GM23248 (cell line): ENCODE data around the gene AOPEP. TPM values are rescaled to one million over a fixed set of nuclear protein-coding genes. Genes with fewer than 3 reads are reported as not detected.

Experiments used
- DNase-seq: peaks from one replicate; pipeline ENCODE4 v3.0.0-alpha.2; 2015
- H2AFZ ChIP-seq: fragments of 200-600 bp; sonication (generic); 2 replicates; pipeline ENCODE4 v1.6.1; 2016; ENCODE audit warnings: antibody characterized with exemption
- H3F3A ChIP-seq: fragments of 200-600 bp; sonication (generic); 2 replicates; pipeline ENCODE4 v1.6.1; 2016; ENCODE audit warnings: mild to moderate bottlenecking, antibody characterized with exemption, mixed run types; ENCODE audit not compliant: insufficient read depth
- H3K27ac ChIP-seq: fragments of 200-600 bp; sonication (generic); 2 replicates; pipeline ENCODE4 v1.5.1; 2016; ENCODE audit warnings: mild to moderate bottlenecking
- H3K27me3 ChIP-seq: fragments of 200-600 bp; sonication (generic); replicated peaks from 2 replicates; pipeline ENCODE4 v1.6.1; 2016; ENCODE audit warnings: mild to moderate bottlenecking; ENCODE audit not compliant: insufficient read depth
- H3K36me3 ChIP-seq: fragments of 200-600 bp; sonication (generic); 2 replicates; pipeline ENCODE4 v1.6.1; 2016; ENCODE audit warnings: low read depth, mild to moderate bottlenecking
- H3K4me1 ChIP-seq: fragments of 200-600 bp; sonication (generic); 2 replicates; pipeline ENCODE4 v1.6.1; 2016; ENCODE audit warnings: mild to moderate bottlenecking; ENCODE audit not compliant: insufficient read depth
- H3K4me2 ChIP-seq: fragments of 200-600 bp; sonication (generic); one replicate; pipeline ENCODE4 v1.6.1; 2016; ENCODE audit warnings: mild to moderate bottlenecking; ENCODE audit not compliant: unreplicated experiment
- H3K4me3 ChIP-seq: fragments of 200-600 bp; sonication (generic); 2 replicates; pipeline ENCODE4 v1.5.1; 2016; ENCODE audit warnings: mild to moderate bottlenecking
- H3K79me2 ChIP-seq: fragments of 200-600 bp; sonication (generic); 2 replicates; pipeline ENCODE4 v1.6.1; 2016; ENCODE audit warnings: mild to moderate bottlenecking; ENCODE audit not compliant: insufficient read depth
- H3K9ac ChIP-seq: fragments of 200-600 bp; sonication (generic); 2 replicates; pipeline ENCODE4 v1.6.1; 2016; ENCODE audit warnings: mild to moderate bottlenecking
- H3K9me2 ChIP-seq: fragments of 200-600 bp; sonication (generic); 2 replicates; pipeline ENCODE4 v1.6.1; 2016; ENCODE audit warnings: mixed run types, mild to moderate bottlenecking, moderate library complexity; ENCODE audit not compliant: insufficient read depth
- H3K9me3 ChIP-seq: fragments of 200-600 bp; sonication (generic); one replicate; pipeline ENCODE4 v1.6.1; 2017; ENCODE audit warnings: low read depth
- H4K20me1 ChIP-seq: fragments of 200-600 bp; sonication (generic); 2 replicates; pipeline ENCODE4 v1.6.0; 2016; ENCODE audit not compliant: insufficient read depth
- EZH2 ChIP-seq: fragments of 200-600 bp; sonication (generic); IDR thresholded peaks from 2 replicates; pipeline ENCODE4 v1.6.1; 2018; ENCODE audit warnings: antibody characterized with exemption, mild to moderate bottlenecking; ENCODE audit not compliant: insufficient read depth, poor library complexity, severe bottlenecking
- EZH2phosphoT487 ChIP-seq: fragments of 200-600 bp; sonication (generic); IDR thresholded peaks from 2 replicates; pipeline ENCODE4 v1.6.1; 2018; ENCODE audit warnings: antibody characterized with exemption, moderate library complexity, mild to moderate bottlenecking, low read depth; ENCODE audit not compliant: insufficient read depth
- WGBS, 2 experiments: methylation state at CpG; one replicate each; pipeline ENCODE4 v1.1.6; 2015 to 2017; ENCODE audit warnings: low lambda C conversion rate in 2 of 2, low coverage in 1 of 2; ENCODE audit errors: missing lambda C conversion rate in 2 of 2; 5-methylcytosine and 5-hydroxymethylcytosine counted together
- in situ Hi-C: fragments of 300-500 bp; cut with MboI; formaldehyde crosslinking; loops from 2 replicates; pipeline ENCODE4 v1.15.0; 2020
- polyA plus RNA-seq: library from polyadenylated mRNA; unstranded; fragments of >200 nt; fragmentation: Nextera tagmentation; extraction: Ambion mirVana; gene quantifications from 2 replicates; pipeline ENCODE4 v1.2.1, GENCODE V29; 2016
- total RNA-seq: library from RNA; depleted of rRNA; stranded (reverse); fragments of >200 nt; shearing (Covaris generic); gene quantifications from 2 replicates; pipeline ENCODE4 v1.2.3, GENCODE V29; 2014

AOPEP gene
- total and polyA plus RNA-seq, 2 experiments from 2014 or later: 90.0 to 120 TPM

DNA sequence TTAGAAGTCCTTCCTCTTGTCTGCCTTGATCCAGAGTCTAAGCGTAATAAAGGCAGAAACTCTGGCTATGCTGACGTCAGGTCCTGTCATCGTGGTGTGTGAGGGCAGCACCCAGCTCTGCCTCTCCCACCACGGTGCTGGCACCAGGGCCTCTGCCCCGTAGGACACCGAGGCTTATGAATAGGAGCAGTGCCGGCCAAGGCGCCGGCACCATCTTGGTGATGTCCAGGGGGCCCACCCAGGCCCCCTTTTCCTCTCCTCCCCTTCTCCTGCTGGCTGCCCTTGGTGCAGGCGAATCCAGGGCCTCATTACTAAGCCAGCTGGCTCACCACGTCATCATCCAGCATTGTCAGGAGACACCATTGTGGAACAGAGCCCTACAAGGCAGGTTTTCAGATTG lies 338.7 kb downstream of the AOPEP start:
- Histone ChIP-seq H3K9me3 (no peaks in the 10 kb centered on the region), H3K36me3 (peaks cover 77% of the 10 kb centered on the region), H3K27me3 (no peaks in the 10 kb centered on the region), H3K9ac (0 out of 2 replicates have a peak overlapping the region, but pooled peaks have one; percentile 10), H3K79me2 (peaks cover 100% of the 10 kb centered on the region), H3K4me1 (peaks cover 35% of the 10 kb centered on the region), H4K20me1 (peaks cover 14% of the 10 kb centered on the region; the same call in 1 of the 2 replicates), H3K27ac (peak overlapping the region; percentile 42), H3F3A (peaks cover 76% of the 10 kb centered on the region), H3K4me2 (no peak overlapping the region), H3K4me3 (no peak overlapping the region), H2AFZ (no peak overlapping the region), H3K9me2 (no peaks in the 10 kb centered on the region)
- 54 to 71% methylated on average over 7 to 11 of the region's 11 CpGs for WGBS, 2 experiments
- TF ChIP-seq EZH2 (no peak), EZH2phosphoT487 (no peak)
- in situ Hi-C loops: no loop called here
- DNase-seq: peak; percentile 45

DNA sequence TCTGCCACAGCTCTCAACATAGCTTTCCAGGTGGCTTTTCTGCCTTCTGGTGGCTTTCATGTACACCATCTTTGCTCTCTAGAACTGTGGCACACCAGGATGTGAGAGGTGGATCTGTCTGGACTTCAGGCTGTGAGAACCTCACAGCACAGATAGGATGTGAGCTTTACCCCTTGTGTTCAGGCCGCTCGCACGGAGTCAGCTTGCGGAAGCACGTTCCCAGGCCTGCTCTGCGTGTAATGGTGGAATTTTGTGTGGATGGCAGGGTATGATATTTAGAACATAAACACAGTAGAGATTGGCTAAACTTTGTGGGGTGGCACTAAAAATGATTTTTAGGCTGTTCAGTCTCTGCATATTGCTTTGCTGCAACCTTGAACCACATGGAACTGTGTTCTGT lies 340.6 kb downstream of the AOPEP start:
- no peak overlapping the region for H3K9ac ChIP-seq
- no peaks in the 10 kb centered on the region for H3K9me2 ChIP-seq
- H3K79me2 ChIP-seq: peaks cover 100% of the 10 kb centered on the region
- H3K36me3 ChIP-seq: peaks cover 66% of the 10 kb centered on the region
- WGBS, 2 experiments: 98 to 100% methylated on average over 6 of the region's 6 CpGs
- H2AFZ ChIP-seq: no peak overlapping the region
- no peaks in the 10 kb centered on the region for H3K9me3 ChIP-seq
- H3K4me1 ChIP-seq: peaks cover 25% of the 10 kb centered on the region
- in situ Hi-C loops: no loop called here
- no peak for DNase-seq
- peak overlapping the region; percentile 42 for H3K27ac ChIP-seq
- H3K4me3 ChIP-seq: no peak overlapping the region
- no peak for TF ChIP-seq EZH2
- no peak for TF ChIP-seq EZH2phosphoT487
- no peak overlapping the region for H3K4me2 ChIP-seq
- H4K20me1 ChIP-seq: peaks cover 21% of the 10 kb centered on the region; the same call in 1 of the 2 replicates
- peaks cover 75% of the 10 kb centered on the region for H3F3A ChIP-seq
- H3K27me3 ChIP-seq: no peaks in the 10 kb centered on the region

DNA sequence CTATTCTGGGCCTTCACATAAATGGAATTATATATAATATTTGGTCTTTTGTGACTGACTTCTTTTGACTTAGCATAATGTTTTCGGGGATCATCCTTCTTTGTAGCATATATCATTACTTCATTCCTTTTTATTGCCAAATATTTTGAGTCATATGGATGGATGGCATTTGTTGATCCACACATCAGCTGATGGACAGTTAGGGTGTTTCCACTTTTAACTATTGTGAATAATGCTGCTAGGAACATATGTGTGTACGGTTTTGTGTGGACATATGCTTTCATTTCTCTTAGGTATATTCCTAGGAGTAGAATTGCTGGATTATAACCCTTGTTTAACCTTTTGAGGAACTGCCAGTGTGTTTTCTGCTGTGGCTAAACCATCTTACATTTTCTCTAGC lies 341.4 kb downstream of the AOPEP start:
- peak overlapping the region; percentile 42 for H3K27ac ChIP-seq
- H3K4me1 ChIP-seq: peaks cover 25% of the 10 kb centered on the region
- no peaks in the 10 kb centered on the region for H3K9me2 ChIP-seq
- 48 to 50% methylated on average over 2 of the region's 2 CpGs for WGBS, 2 experiments
- H3K27me3 ChIP-seq: no peaks in the 10 kb centered on the region
- in situ Hi-C loops: no loop called here
- peak overlapping the region; percentile 1 for H3K4me2 ChIP-seq
- H3F3A ChIP-seq: peaks cover 82% of the 10 kb centered on the region
- H2AFZ ChIP-seq: no peak overlapping the region
- H3K4me3 ChIP-seq: no peak overlapping the region
- TF ChIP-seq EZH2 (no peak), EZH2phosphoT487 (no peak)
- peaks cover 100% of the 10 kb centered on the region for H3K79me2 ChIP-seq
- no peaks in the 10 kb centered on the region for H3K9me3 ChIP-seq
- DNase-seq: peak; percentile 56
- H4K20me1 ChIP-seq: peaks cover 21% of the 10 kb centered on the region; the same call in 1 of the 2 replicates
- no peak overlapping the region for H3K9ac ChIP-seq
- peaks cover 61% of the 10 kb centered on the region for H3K36me3 ChIP-seq

DNA sequence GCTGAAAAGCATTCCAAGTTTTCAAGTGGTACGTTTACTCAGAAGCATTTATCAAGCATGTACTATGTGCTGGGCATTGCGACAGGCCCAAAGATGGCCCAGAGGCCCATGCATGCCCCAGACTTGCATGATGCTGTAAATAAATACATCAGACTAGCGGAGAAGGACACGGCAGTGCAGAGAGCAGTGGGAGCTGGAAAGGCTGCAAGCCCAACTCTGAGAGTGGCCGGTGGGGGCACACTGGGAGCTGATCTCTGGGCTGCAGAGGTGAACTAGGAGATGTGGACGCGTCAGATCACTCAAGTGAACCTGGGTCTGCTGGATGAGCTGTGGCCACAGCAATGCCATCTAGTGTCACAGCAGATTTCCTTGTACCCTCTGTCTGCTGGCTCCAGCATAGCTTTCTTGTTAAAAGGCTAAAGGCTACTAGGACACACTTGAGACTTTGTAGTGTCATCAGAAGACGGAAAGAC lies 344.1 kb downstream of the AOPEP start:
- no peak for DNase-seq
- Histone ChIP-seq H2AFZ (no peak overlapping the region), H3F3A (peaks cover 79% of the 10 kb centered on the region), H3K79me2 (peaks cover 100% of the 10 kb centered on the region), H3K4me1 (peaks cover 23% of the 10 kb centered on the region), H3K36me3 (peaks cover 61% of the 10 kb centered on the region), H3K4me2 (no peak overlapping the region), H3K9me3 (no peaks in the 10 kb centered on the region), H3K4me3 (no peak overlapping the region), H3K27me3 (no peaks in the 10 kb centered on the region), H3K9ac (no peak overlapping the region), H4K20me1 (peaks cover 21% of the 10 kb centered on the region; the same call in 1 of the 2 replicates), H3K9me2 (no peaks in the 10 kb centered on the region), H3K27ac (no peak overlapping the region; the same call in 1 of the 2 replicates)
- 78 to 80% methylated on average over 8 of the region's 8 CpGs for WGBS, 2 experiments
- in situ Hi-C loops: no loop called here
- TF ChIP-seq EZH2phosphoT487: no peak
- no peak for TF ChIP-seq EZH2

DNA sequence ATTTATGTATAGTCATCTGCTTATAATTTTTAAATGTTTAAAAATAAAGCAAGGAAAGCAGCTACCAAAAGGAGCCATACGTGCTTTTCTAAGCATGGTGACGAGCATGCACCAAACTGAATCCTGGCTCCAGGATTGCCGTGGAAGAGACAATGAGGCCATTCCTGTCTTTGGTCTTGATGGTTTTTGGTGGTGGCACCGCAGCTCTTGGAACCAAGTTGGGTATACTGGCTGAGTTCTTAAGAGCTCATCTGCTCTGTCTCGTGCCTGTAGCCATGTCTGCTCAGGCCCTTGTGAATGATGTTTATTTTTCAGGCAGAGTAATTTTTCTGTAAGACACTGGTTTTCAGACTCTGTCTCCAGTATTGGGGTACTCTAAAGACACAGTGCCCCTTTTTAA lies 345.0 kb downstream of the AOPEP start:
- Histone ChIP-seq H3K4me1 (peaks cover 19% of the 10 kb centered on the region; the same call in 1 of the 2 replicates), H3K4me3 (no peak overlapping the region), H2AFZ (no peak overlapping the region), H3K36me3 (peaks cover 61% of the 10 kb centered on the region), H3K9ac (no peak overlapping the region), H3K27me3 (no peaks in the 10 kb centered on the region), H4K20me1 (peaks cover 21% of the 10 kb centered on the region; the same call in 1 of the 2 replicates), H3K9me2 (no peaks in the 10 kb centered on the region), H3K4me2 (no peak overlapping the region), H3K9me3 (no peaks in the 10 kb centered on the region), H3K79me2 (peaks cover 100% of the 10 kb centered on the region), H3K27ac (no peak overlapping the region), H3F3A (peaks cover 77% of the 10 kb centered on the region)
- TF ChIP-seq EZH2 (no peak), EZH2phosphoT487 (no peak)
- 88 to 90% methylated on average over 5 of the region's 5 CpGs for WGBS, 2 experiments
- in situ Hi-C loops: no loop called here
- no peak for DNase-seq
